T-cell (primary cell): ENCODE measurements around the gene C16orf87. TPM values are rescaled to one million over a fixed set of nuclear protein-coding genes. Genes with fewer than 3 reads are reported as not detected.
A peak's percentile ranks its signal among the peaks of the same experiment; 100 is the strongest.

Source experiments
- ATAC-seq, 4 experiments: fragments of 200-7000 bp in 3 of 4; fragments of 150-1000 bp in 1 of 4; cut with Tn5 transposase; replicated peaks in 1 of 4; 1 replicate in 3 of 4; 2 replicates in 1 of 4; pipeline ENCODE4 v1.10.0; 2021; ENCODE audit warnings: moderate library complexity in 3 of 4, mild to moderate bottlenecking in 2 of 4, moderate number of reproducible peaks in 1 of 4
- CTCF ChIA-PET, 2 donors: fragments of 300-600 bp; sonication (Branson Sonifier 250); formaldehyde crosslinking; loops; one replicate each; lab custom pipeline; 2022; ENCODE audit warnings: antibody characterized with exemption in 2 of 2; lab: Charles Lee
- POLR2A ChIA-PET, 2 donors: fragments of 300-600 bp; sonication (Branson Sonifier 250); formaldehyde crosslinking; loops; one replicate each; lab custom pipeline; 2022; ENCODE audit warnings: antibody characterized with exemption in 2 of 2; lab: Charles Lee
- DNase-seq, 35 experiments: peaks; one replicate each; pipeline versions ENCODE4 v3.0.0 to v3.0.0-alpha.2; 2013 to 2023
- H3K27ac ChIP-seq: one replicate; pipeline ENCODE4 v1.5.1; 2013; ENCODE audit warnings: low read length
- H3K27me3 ChIP-seq, 2 experiments: replicated peaks in 1 of 2; 1 replicate in 1 of 2; 2 replicates in 1 of 2; pipeline versions ENCODE4 v1.6.1 to v1.7.0; 2013; ENCODE audit warnings: low read length in 1 of 2, mixed read lengths in 1 of 2; ENCODE audit not compliant: control insufficient read depth in 2 of 2, insufficient read depth in 2 of 2; ENCODE audit errors: extremely low read depth in 1 of 2
- H3K36me3 ChIP-seq, 2 donors: 1 replicate in 1 of 2; 2 replicates in 1 of 2; pipeline versions ENCODE4 v1.6.1 to v1.7.0; 2013; ENCODE audit warnings: low read length in 1 of 2; ENCODE audit not compliant: control insufficient read depth in 2 of 2, insufficient read depth in 1 of 2; ENCODE audit errors: extremely low read depth in 1 of 2
- H3K4me1 ChIP-seq, 2 experiments: 1 replicate in 1 of 2; 2 replicates in 1 of 2; pipeline versions ENCODE4 v1.6.1 to v1.7.0; 2013; ENCODE audit warnings: low read length in 2 of 2, mixed read lengths in 1 of 2; ENCODE audit not compliant: insufficient read depth in 2 of 2, control insufficient read depth in 1 of 2; ENCODE audit errors: extremely low read depth in 1 of 2
- H3K4me3 ChIP-seq, 2 donors: 1 replicate in 1 of 2; 2 replicates in 1 of 2; pipeline versions ENCODE4 v1.5.1 to v1.7.0; 2013; ENCODE audit warnings: mild to moderate bottlenecking in 2 of 2, low read length in 1 of 2, moderate library complexity in 1 of 2; ENCODE audit not compliant: control insufficient read depth in 1 of 2; ENCODE audit errors: extremely low read depth in 1 of 2
- H3K9me3 ChIP-seq: 2 replicates; pipeline ENCODE4 v1.7.0; 2013
- H3K27ac Mint-ChIP-seq, 2 donors: one replicate each; pipeline ENCODE4 v1.8.0; 2020 to 2021; ENCODE audit warnings: mild to moderate bottlenecking in 2 of 2, mixed read lengths in 2 of 2
- H3K27me3 Mint-ChIP-seq, 2 donors: one replicate each; pipeline ENCODE4 v1.8.0; 2021 to 2022; ENCODE audit warnings: mixed read lengths in 2 of 2
- H3K36me3 Mint-ChIP-seq: one replicate; pipeline ENCODE4 v1.8.0; 2021; ENCODE audit warnings: mixed read lengths
- H3K4me1 Mint-ChIP-seq, 3 donors: one replicate each; pipeline ENCODE4 v1.8.0; 2020 to 2022; ENCODE audit warnings: mixed read lengths in 3 of 3, mild to moderate bottlenecking in 1 of 3
- H3K4me3 Mint-ChIP-seq, 3 donors: one replicate each; pipeline ENCODE4 v1.8.0; 2020 to 2022; ENCODE audit warnings: mild to moderate bottlenecking in 3 of 3, mixed read lengths in 3 of 3, moderate library complexity in 3 of 3
- H3K9me3 Mint-ChIP-seq, 3 donors: one replicate each; pipeline ENCODE4 v1.8.0; 2020 to 2022; ENCODE audit warnings: mixed read lengths in 3 of 3
- WGBS: methylation state at CpG from one replicate; pipeline ENCODE4 v1.1.5; 2013; ENCODE audit warnings: missing lambda C conversion rate; ENCODE audit not compliant: insufficient coverage; 5-methylcytosine and 5-hydroxymethylcytosine counted together
- total RNA-seq, 35 experiments: library from RNA in 6 of 35; stranded (reverse) in 6 of 35; fragments of 120-200 nt in 1 of 35; gene quantifications; one replicate each; pipeline versions ENCODE4 v1.2.1 to v1.2.4 and lab custom pipeline; 2013 to 2026

Gene C16orf87
- total RNA-seq, 5 donors from 2014 or later (not counting 1 experiment from before 2014, with no cell fraction given) = 5.2 to 15.6 (median 7.2) TPM

GRCh38 chr16:46828292-46828691 lies 2.7 kb downstream of the C16orf87 start:
- Mint-ChIP-seq H3K27me3 (no peaks in the 10 kb centered on the region), H3K27ac (no peak overlapping the region), H3K4me3 (peak overlapping the region in 1 of 3 donors; percentile 38), H3K36me3 (peaks cover 4% of the 10 kb centered on the region), H3K4me1 (peaks cover 41 to 43% (median 43%) of the 10 kb centered on the region in 3 donors), H3K9me3 (no peaks in the 10 kb centered on the region)
- DNase-seq = no peak
- H3K27ac ChIP-seq = no peak overlapping the region
- H3K9me3 ChIP-seq = no peaks in the 10 kb centered on the region
- peaks cover 0 to 6% of the 10 kb centered on the region in 2 donors for H3K36me3 ChIP-seq
- no peak for ATAC-seq
- ChIA-PET CTCF (interaction anchor here in 1 of 2 donors (0.6 to 1.4 kb wide), 2 partner anchors 8 to 91 kb away, joined by 3 to 5 read pairs; no protein-coding TSS in a partner anchor), POLR2A (interaction anchor here (0.5 to 1.0 kb wide), 3 partner anchors 8 to 143 kb away, joined by 3 read pairs; partner anchors contain the start of gene ORC6 (in 1 of the 2))
- no peaks in the 10 kb centered on the region for H3K27me3 ChIP-seq
- H3K4me3 ChIP-seq = no peak overlapping the region
- peaks cover 7 to 9% of the 10 kb centered on the region in 2 experiments for H3K4me1 ChIP-seq

DNA sequence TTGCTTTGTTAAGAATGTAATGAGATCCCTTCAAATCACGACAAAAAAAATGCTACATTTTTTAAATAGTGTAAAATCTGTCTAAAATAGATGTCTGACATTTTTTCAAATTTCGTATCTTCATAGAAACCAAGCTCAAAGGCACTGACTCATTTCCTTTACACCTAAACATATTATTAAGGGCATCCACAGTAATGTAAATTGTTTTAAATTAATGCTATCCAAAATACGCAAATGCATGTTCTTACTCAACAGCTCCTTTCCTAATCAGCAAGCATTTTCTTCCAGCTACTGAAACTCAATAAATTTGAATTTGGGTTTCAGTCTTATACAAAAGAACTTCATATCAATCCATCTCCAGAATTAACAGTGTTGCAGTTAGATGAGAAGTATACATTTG lies 4.3 kb downstream of the C16orf87 start:
- no peak for ATAC-seq
- H3K4me1 Mint-ChIP-seq = peaks cover 41 to 43% (median 42%) of the 10 kb centered on the region in 3 donors
- no peaks in the 10 kb centered on the region for H3K27me3 Mint-ChIP-seq
- Histone ChIP-seq H3K36me3 (peaks cover 0 to 6% of the 10 kb centered on the region in 2 donors), H3K27ac (no peak overlapping the region), H3K27me3 (no peaks in the 10 kb centered on the region), H3K4me3 (no peak overlapping the region), H3K4me1 (peaks cover 7 to 9% of the 10 kb centered on the region in 2 experiments), H3K9me3 (no peaks in the 10 kb centered on the region)
- ChIA-PET POLR2A (no interaction called here), CTCF (interaction anchor here (0.6 to 1.1 kb wide), 8 partner anchors 26 to 1356 kb away, joined by 3 to 6 read pairs (median 3); no protein-coding TSS in a partner anchor)
- no peaks in the 10 kb centered on the region for H3K9me3 Mint-ChIP-seq
- no peak overlapping the region for H3K4me3 Mint-ChIP-seq
- WGBS = no CpG with 5 or more reads among the region's 3 CpGs
- peaks cover 4% of the 10 kb centered on the region for H3K36me3 Mint-ChIP-seq
- no peak for DNase-seq
- H3K27ac Mint-ChIP-seq = no peak overlapping the region

DNA sequence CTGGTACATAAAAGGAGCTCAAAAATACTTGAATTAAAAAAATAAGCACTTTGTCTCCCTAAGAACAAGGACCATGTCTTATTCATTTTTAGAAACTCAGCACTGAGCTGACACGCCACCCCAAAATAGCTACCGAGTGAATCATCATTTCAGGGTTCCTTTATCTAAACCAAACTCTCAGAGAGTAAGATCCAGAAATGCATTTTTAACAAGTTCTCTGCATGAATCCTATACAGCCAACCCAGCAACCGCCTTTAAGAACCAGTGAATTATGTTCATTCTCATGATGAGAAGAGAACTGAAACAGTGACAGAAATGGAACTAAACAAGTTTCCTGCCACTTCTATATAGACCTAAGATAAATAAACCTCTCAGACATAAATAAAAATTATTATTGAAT lies 8.7 kb downstream of the C16orf87 start:
- H3K4me1 Mint-ChIP-seq = peaks cover 21 to 24% (median 21%) of the 10 kb centered on the region in 3 donors
- no peak for ATAC-seq
- peaks cover 0 to 4% of the 10 kb centered on the region in 2 experiments for H3K4me1 ChIP-seq
- H3K27ac Mint-ChIP-seq = no peak overlapping the region
- no peaks in the 10 kb centered on the region for H3K27me3 ChIP-seq
- H3K27ac ChIP-seq = no peak overlapping the region
- no peaks in the 10 kb centered on the region for H3K27me3 Mint-ChIP-seq
- no peak for DNase-seq
- ChIA-PET POLR2A (interaction anchor here in 1 of 2 donors (0.6 kb wide), 1 partner anchor 20 kb away, joined by 4 read pairs; no protein-coding TSS in a partner anchor), CTCF (interaction anchor here in 1 of 2 donors (0.7 kb wide), 1 partner anchor 9 kb away, joined by 3 read pairs; no protein-coding TSS in a partner anchor)
- peaks cover 4% of the 10 kb centered on the region for H3K36me3 Mint-ChIP-seq
- no peak overlapping the region for H3K4me3 ChIP-seq
- H3K9me3 ChIP-seq = no peaks in the 10 kb centered on the region
- H3K4me3 Mint-ChIP-seq = no peak overlapping the region
- no CpG with 5 or more reads among the region's 3 CpGs for WGBS
- no peaks in the 10 kb centered on the region for H3K9me3 Mint-ChIP-seq
- peaks cover 0 to 6% of the 10 kb centered on the region in 2 donors for H3K36me3 ChIP-seq

- ChIA-PET CTCF (no interaction called here), POLR2A (no interaction called here)
- peaks cover 34 to 45% (median 45%) of the 10 kb centered on the region in 3 donors for H3K4me1 Mint-ChIP-seq
- Histone ChIP-seq H3K9me3 (no peaks in the 10 kb centered on the region), H3K27me3 (no peaks in the 10 kb centered on the region), H3K4me3 (no peak overlapping the region), H3K27ac (no peak overlapping the region), H3K36me3 (no peaks in the 10 kb centered on the region), H3K4me1 (no peaks in the 10 kb centered on the region)
- H3K9me3 Mint-ChIP-seq = peaks cover 0 to 8% (median 3%) of the 10 kb centered on the region in 3 donors
- H3K27me3 Mint-ChIP-seq = no peaks in the 10 kb centered on the region
- WGBS = no CpG with 5 or more reads among the region's 2 CpGs
- peaks cover 24% of the 10 kb centered on the region for H3K36me3 Mint-ChIP-seq
- DNase-seq (no peak), ATAC-seq (no peak)
- no peak overlapping the region for H3K4me3 Mint-ChIP-seq
- H3K27ac Mint-ChIP-seq = no peak overlapping the region
Observed at GRCh38 chr16:46817961-46818360, 13.0 kb downstream of the C16orf87 start.

- ATAC-seq (no peak), DNase-seq (no peak)
- Mint-ChIP-seq H3K27ac (no peak overlapping the region), H3K36me3 (peaks cover 29% of the 10 kb centered on the region), H3K9me3 (peaks cover 0 to 8% (median 3%) of the 10 kb centered on the region in 3 donors), H3K27me3 (no peaks in the 10 kb centered on the region), H3K4me1 (peaks cover 39 to 53% (median 49%) of the 10 kb centered on the region in 3 donors), H3K4me3 (peak overlapping the region in 1 of 3 donors; percentile 10)
- CTCF ChIA-PET = interaction anchor here in 1 of 2 donors (0.5 kb wide), 1 partner anchor 15 kb away, joined by 3 read pairs; no protein-coding TSS in a partner anchor
- Histone ChIP-seq H3K36me3 (no peaks in the 10 kb centered on the region), H3K9me3 (no peaks in the 10 kb centered on the region), H3K4me1 (peaks cover 0 to 3% of the 10 kb centered on the region in 2 experiments), H3K4me3 (no peak overlapping the region), H3K27me3 (no peaks in the 10 kb centered on the region), H3K27ac (no peak overlapping the region)
- POLR2A ChIA-PET = interaction anchor here in 1 of 2 donors (0.6 kb wide), 3 partner anchors 8 to 15 kb away, joined by 6 to 12 read pairs (median 6); no protein-coding TSS in a partner anchor
- WGBS = 100% methylated on average over 1 of the region's 1 CpG
Observed at GRCh38 chr16:46814790-46815189, 16.2 kb downstream of the C16orf87 start.

DNA sequence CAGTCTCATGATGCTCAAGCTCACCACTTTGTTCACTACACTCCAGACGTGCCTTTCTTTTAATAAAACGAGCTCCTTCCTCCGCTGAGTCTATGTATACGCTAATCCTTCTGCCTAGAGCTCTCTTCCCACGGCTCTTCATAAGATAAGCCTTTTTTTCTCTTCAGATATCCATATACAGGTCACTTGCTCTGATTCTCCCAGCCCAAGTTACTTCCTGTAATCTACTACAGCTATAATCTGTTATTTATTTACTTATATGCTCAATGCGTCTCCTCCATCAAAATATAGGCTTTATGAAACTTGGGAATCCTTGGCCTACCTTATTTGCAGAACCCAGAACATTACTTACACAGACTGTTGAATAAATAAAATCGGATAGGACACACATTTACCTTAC lies 17.4 kb downstream of the C16orf87 start:
- no peaks in the 10 kb centered on the region for H3K27me3 ChIP-seq
- ATAC-seq (no peak), DNase-seq (no peak)
- Mint-ChIP-seq H3K27ac (no peak overlapping the region), H3K36me3 (peaks cover 30% of the 10 kb centered on the region), H3K27me3 (no peaks in the 10 kb centered on the region), H3K4me1 (peaks cover 37 to 49% (median 49%) of the 10 kb centered on the region in 3 donors), H3K9me3 (peaks cover 0 to 8% (median 3%) of the 10 kb centered on the region in 3 donors), H3K4me3 (no peak overlapping the region)
- WGBS = 89% methylated on average over 5 of the region's 7 CpGs
- ChIA-PET CTCF (interaction anchor here (0.6 to 1.2 kb wide), 2 partner anchors 9 kb away, joined by 3 read pairs; no protein-coding TSS in a partner anchor), POLR2A (interaction anchor here in 1 of 2 donors (0.7 kb wide), 2 partner anchors 15 to 52 kb away, joined by 3 to 9 read pairs; no protein-coding TSS in a partner anchor)
- H3K4me1 ChIP-seq = peaks cover 0 to 7% of the 10 kb centered on the region in 2 experiments
- no peak overlapping the region for H3K4me3 ChIP-seq
- no peak overlapping the region for H3K27ac ChIP-seq
- H3K9me3 ChIP-seq = no peaks in the 10 kb centered on the region
- no peaks in the 10 kb centered on the region for H3K36me3 ChIP-seq
